Endothelial cell of umbilical vein (primary cell): Measurements from ENCODE around the gene GSK3A.

Experiments
- EZH2 ChIP-seq: IDR thresholded peaks from 2 replicates; pipeline ENCODE4 v1.6.1; 2012; ENCODE audit warnings: borderline replicate concordance, low read depth, mild to moderate bottlenecking, moderate library complexity, low read length, inconsistent platforms; ENCODE audit not compliant: severe bottlenecking
- FOS ChIP-seq: IDR thresholded peaks from 2 replicates; pipeline ENCODE4 v1.6.1; 2011; ENCODE audit warnings: mild to moderate bottlenecking, low read length, moderate library complexity, borderline replicate concordance; ENCODE audit not compliant: insufficient read depth
- GATA2 ChIP-seq: IDR thresholded peaks from 2 replicates; pipeline ENCODE4 v1.7.0; 2011; ENCODE audit warnings: low read depth, mild to moderate bottlenecking, moderate library complexity, mixed read lengths, low read length; ENCODE audit not compliant: insufficient read length, insufficient read depth
- JUN ChIP-seq: IDR thresholded peaks from 2 replicates; pipeline ENCODE4 v1.6.1; 2011; ENCODE audit warnings: borderline replicate concordance, low read depth; ENCODE audit not compliant: insufficient read length, insufficient read depth
- MYC ChIP-seq: IDR thresholded peaks from one replicate; pipeline ENCODE4 v1.6.1; 2011; ENCODE audit warnings: mild to moderate bottlenecking, low read depth, low read length
- POLR2A ChIP-seq: IDR thresholded peaks from 2 replicates; pipeline ENCODE4 v1.6.1; 2012; ENCODE audit warnings: low read depth, mild to moderate bottlenecking, control low read depth, low read length
- POLR2AphosphoS5 ChIP-seq: IDR thresholded peaks from 2 replicates; pipeline ENCODE4 v1.6.1; 2012; ENCODE audit warnings: low read depth, mild to moderate bottlenecking, control low read depth, low read length, moderate library complexity; ENCODE audit not compliant: insufficient read depth
- TF ChIP-seq, protein P1 (sequence below): IDR thresholded peaks from 2 replicates; pipeline ENCODE4 v1.6.1; 2011; ENCODE audit not compliant: insufficient read depth, insufficient read length
- TF ChIP-seq, protein P2 (sequence below), 2 donors: IDR thresholded peaks; 1 replicate in 1 of 2; 2 replicates in 1 of 2; pipeline ENCODE4 v1.5.1; 2011; ENCODE audit warnings: low read length in 2 of 2, mild to moderate bottlenecking in 2 of 2, moderate library complexity in 2 of 2, control low read depth in 1 of 2, inconsistent platforms in 1 of 2, low read depth in 1 of 2; ENCODE audit not compliant: insufficient read depth in 1 of 2; ENCODE audit errors: extremely low read depth in 1 of 2

DNA sequence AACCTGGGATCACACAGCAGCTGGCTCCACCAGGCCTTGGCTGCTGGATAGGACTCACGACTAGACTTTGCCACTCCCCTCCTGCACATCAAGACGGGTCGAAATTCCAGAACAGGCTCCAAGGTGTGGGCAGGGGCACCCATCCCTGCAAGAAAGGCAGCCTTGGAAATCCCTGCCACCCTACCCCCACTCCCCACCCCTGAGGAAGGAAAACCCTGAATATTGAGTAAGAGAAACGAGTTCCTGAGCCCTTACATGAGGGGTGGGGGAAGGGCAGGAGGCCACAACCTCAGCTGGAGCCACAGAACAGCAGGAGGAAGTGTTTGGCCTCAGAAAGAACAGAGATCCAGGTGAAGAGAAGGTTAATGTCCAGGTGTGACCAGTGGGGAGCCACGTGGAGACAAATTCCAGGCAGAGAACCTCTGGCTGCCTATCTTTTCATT lies 45.0 kb downstream of the GSK3A start:
- TF ChIP-seq POLR2A (no peak), POLR2AphosphoS5 (no peak), EZH2 (no peak), GATA2 (no peak), JUN (no peak), MYC (no peak), FOS (no peak)
- TF ChIP-seq, protein P1, sequence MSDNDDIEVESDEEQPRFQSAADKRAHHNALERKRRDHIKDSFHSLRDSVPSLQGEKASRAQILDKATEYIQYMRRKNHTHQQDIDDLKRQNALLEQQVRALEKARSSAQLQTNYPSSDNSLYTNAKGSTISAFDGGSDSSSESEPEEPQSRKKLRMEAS = no peak
- TF ChIP-seq, protein P2, sequence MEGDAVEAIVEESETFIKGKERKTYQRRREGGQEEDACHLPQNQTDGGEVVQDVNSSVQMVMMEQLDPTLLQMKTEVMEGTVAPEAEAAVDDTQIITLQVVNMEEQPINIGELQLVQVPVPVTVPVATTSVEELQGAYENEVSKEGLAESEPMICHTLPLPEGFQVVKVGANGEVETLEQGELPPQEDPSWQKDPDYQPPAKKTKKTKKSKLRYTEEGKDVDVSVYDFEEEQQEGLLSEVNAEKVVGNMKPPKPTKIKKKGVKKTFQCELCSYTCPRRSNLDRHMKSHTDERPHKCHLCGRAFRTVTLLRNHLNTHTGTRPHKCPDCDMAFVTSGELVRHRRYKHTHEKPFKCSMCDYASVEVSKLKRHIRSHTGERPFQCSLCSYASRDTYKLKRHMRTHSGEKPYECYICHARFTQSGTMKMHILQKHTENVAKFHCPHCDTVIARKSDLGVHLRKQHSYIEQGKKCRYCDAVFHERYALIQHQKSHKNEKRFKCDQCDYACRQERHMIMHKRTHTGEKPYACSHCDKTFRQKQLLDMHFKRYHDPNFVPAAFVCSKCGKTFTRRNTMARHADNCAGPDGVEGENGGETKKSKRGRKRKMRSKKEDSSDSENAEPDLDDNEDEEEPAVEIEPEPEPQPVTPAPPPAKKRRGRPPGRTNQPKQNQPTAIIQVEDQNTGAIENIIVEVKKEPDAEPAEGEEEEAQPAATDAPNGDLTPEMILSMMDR (IDR thresholded peaks at IDR 0.05; ENCODE audit: extremely low read depth in 1 of 2, insufficient read depth in 1 of 2, low read depth in 1 of 2, low read length in 2 of 2) = no peak
